ENCODE results near the gene C9orf78.

DNA sequence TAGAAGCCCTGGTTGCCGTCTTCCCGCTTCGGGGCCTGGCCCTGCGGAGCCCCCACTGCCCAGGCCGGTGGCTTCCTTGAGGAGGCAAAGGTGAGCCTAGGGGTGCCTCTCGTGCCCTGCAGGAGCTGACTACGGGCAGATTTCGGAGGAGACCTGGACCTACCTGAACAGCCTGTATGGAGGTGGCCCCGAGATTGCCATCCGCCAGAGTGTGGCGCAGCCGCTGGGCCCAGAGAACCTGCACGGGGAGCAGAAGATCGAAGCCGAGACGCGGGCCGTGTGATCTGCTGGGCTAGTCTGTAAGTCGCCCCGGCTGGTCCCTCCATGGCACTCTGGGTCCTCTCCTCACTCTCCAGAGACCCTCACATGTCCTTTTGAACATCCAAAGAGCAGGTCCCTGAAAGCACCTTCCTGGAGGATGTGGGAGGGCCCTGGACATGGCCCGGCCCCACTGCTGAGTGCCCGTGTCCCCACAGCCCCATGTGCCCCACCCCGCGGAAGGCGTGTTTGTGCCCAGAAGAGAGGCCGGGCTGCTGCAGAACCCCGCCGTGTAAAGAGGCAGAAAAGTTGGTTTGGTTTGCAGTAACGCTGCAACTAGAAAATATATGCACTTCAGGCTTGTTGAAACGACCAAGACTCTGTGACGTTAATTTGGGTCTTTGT, 45.0 kb upstream of the C9orf78 start:
- TF ChIP-seq, protein P1, sequence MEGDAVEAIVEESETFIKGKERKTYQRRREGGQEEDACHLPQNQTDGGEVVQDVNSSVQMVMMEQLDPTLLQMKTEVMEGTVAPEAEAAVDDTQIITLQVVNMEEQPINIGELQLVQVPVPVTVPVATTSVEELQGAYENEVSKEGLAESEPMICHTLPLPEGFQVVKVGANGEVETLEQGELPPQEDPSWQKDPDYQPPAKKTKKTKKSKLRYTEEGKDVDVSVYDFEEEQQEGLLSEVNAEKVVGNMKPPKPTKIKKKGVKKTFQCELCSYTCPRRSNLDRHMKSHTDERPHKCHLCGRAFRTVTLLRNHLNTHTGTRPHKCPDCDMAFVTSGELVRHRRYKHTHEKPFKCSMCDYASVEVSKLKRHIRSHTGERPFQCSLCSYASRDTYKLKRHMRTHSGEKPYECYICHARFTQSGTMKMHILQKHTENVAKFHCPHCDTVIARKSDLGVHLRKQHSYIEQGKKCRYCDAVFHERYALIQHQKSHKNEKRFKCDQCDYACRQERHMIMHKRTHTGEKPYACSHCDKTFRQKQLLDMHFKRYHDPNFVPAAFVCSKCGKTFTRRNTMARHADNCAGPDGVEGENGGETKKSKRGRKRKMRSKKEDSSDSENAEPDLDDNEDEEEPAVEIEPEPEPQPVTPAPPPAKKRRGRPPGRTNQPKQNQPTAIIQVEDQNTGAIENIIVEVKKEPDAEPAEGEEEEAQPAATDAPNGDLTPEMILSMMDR (IDR thresholded peaks at IDR 0.05) = no peak
- TF ChIP-seq POLR2A (IDR thresholded peaks at IDR 0.05) = no peak
